Stimulated activated CD4-positive, alpha-beta T cell treated with anti-CD3 and anti-CD28 coated beads, Interleukin-2, amount 100 ng/mL, for 24 hours (primary cell): ENCODE data around the gene OR56A3.
"Not testable (repeated sequence)": the region's sequence is repeated elsewhere in the genome, so short reads cannot be mapped to it uniquely, and the experiment has no call there.

Experiments
- DNase-seq, 2 donors: peaks; one replicate each; pipeline ENCODE4 v3.0.0-alpha.2; 2020

OR56A3 gene

GRCh38 chr11:5941951-5942350 is at the start of gene OR56A3:
TSS of gene OR56A3 (plus strand) at chr11:5942251. CDS start at chr11:5947347, 5,096 bp downstream.
- no peak for DNase-seq

GRCh38 chr11:5892908-5893307 is 49.1 kb upstream of the OR56A3 start, which contains the start of gene OR52E5:
TSS of gene OR52E5 (plus strand) at chr11:5893208. CDS start at chr11:5900777, 7,569 bp downstream.
- no peak for DNase-seq

GRCh38 chr11:5899534-5899933 is 42.5 kb upstream of the OR56A3 start:
- no peak for DNase-seq

GRCh38 chr11:5910540-5910939 is 31.5 kb upstream of the OR56A3 start:
- no peak for DNase-seq

GRCh38 chr11:5922749-5923426 is 19.2 kb upstream of the OR56A3 start:
- peak in 1 of 2 donors; percentile 8 for DNase-seq

- no peak for DNase-seq
These were observed 18.6 kb upstream of the OR56A3 start for GRCh38 chr11:5923427-5923776.

GRCh38 chr11:5923794-5924193 is 18.3 kb upstream of the OR56A3 start:
- no peak for DNase-seq

GRCh38 chr11:5928271-5928670 is 13.8 kb upstream of the OR56A3 start:
- no peak for DNase-seq

- no peak for DNase-seq
These were observed 13.2 kb upstream of the OR56A3 start for GRCh38 chr11:5928811-5929210.

- no peak for DNase-seq
These were observed 12.3 kb upstream of the OR56A3 start for GRCh38 chr11:5929571-5930368.

- DNase-seq = no peak
These were observed 11.4 kb upstream of the OR56A3 start for GRCh38 chr11:5930614-5931013.

- DNase-seq = no peak
These were observed 11.0 kb upstream of the OR56A3 start for GRCh38 chr11:5931061-5931460.

- DNase-seq = no peak
These were observed 9.4 kb upstream of the OR56A3 start for GRCh38 chr11:5932671-5933070.

GRCh38 chr11:5933116-5933515 is 8.9 kb upstream of the OR56A3 start:
- DNase-seq = no peak

GRCh38 chr11:5937868-5938602 is 4.0 kb upstream of the OR56A3 start:
- DNase-seq = no peak

GRCh38 chr11:5938603-5938965 is 3.5 kb upstream of the OR56A3 start:
- no peak for DNase-seq

- no peak for DNase-seq
These were observed 1.3 kb upstream of the OR56A3 start for GRCh38 chr11:5940748-5941147.

GRCh38 chr11:5955586-5955985 is 13.5 kb downstream of the OR56A3 start:
- no peak for DNase-seq

- DNase-seq = not testable (repeated sequence)
These were observed 18.8 kb downstream of the OR56A3 start for GRCh38 chr11:5960704-5961320.

GRCh38 chr11:5966958-5967357 is 24.9 kb downstream of the OR56A3 start:
- no peak for DNase-seq

GRCh38 chr11:5967708-5968107 is 25.7 kb downstream of the OR56A3 start:
- DNase-seq = no peak

GRCh38 chr11:5968394-5968793 is 26.3 kb downstream of the OR56A3 start, which contains the start of gene OR56A5:
TSS of gene OR56A5 (minus strand) at chr11:5968494. CDS start at chr11:5968494, 0 bp downstream.
- DNase-seq = no peak

GRCh38 chr11:5973530-5973929 is 31.5 kb downstream of the OR56A3 start:
- no peak for DNase-seq
